GM10266 (cell line): ENCODE data around the gene IL2RG.
A peak's percentile ranks its signal among the peaks of the same experiment; 100 is the strongest.

Experiments used
- DNase-seq: peaks from one replicate; pipeline ENCODE4 v3.0.0; 2012; ENCODE audit errors: extremely low spot score
- CTCF ChIP-seq: IDR thresholded peaks from 2 replicates; pipeline ENCODE4 v1.5.1; 2012; ENCODE audit warnings: mild to moderate bottlenecking, low read depth; ENCODE audit not compliant: control insufficient read depth, insufficient read depth; ENCODE audit errors: missing control alignments

The IL2RG gene

GRCh38 chrX:71068044-71068918, 43.1 kb downstream of the IL2RG start, which contains the start of gene SNX12:
Gene SNX12 (minus strand): TSS chrX:71068334. CDS start chrX:71068306, 28 bp downstream.
- DNase-seq = peak; percentile 89
- peak; percentile 19 for TF ChIP-seq CTCF

- TF ChIP-seq CTCF = no peak
- DNase-seq = peak; percentile 4
These were observed 43.7 kb downstream of the IL2RG start for GRCh38 chrX:71067712-71068043.

GRCh38 chrX:71067089-71067488, 44.3 kb downstream of the IL2RG start:
- no peak for TF ChIP-seq CTCF
- DNase-seq = no peak

GRCh38 chrX:71060127-71060526, 51.2 kb downstream of the IL2RG start:
- DNase-seq = no peak
- no peak for TF ChIP-seq CTCF

- DNase-seq = no peak
- no peak for TF ChIP-seq CTCF
These were observed 53.4 kb downstream of the IL2RG start for GRCh38 chrX:71057848-71058530.
